ENCODE data around the gene RPGRIP1L.

The RPGRIP1L gene

GRCh38 chr16:53654946-53655345, 48.7 kb downstream of the RPGRIP1L start:
- DNase-seq (ENCODE audit: extremely low read depth, low read depth), result no peak
- TF ChIP-seq CTCF (IDR thresholded peaks at IDR 0.05; ENCODE audit: low read depth, low read length), result no peak

GRCh38 chr16:53651357-53651756, 52.3 kb downstream of the RPGRIP1L start:
- no peak for DNase-seq (ENCODE audit: extremely low read depth, low read depth)
- no peak for TF ChIP-seq CTCF (IDR thresholded peaks at IDR 0.05; ENCODE audit: low read depth, low read length)

GRCh38 chr16:53646506-53646905, 57.2 kb downstream of the RPGRIP1L start:
- DNase-seq (ENCODE audit: extremely low read depth, low read depth), result no peak
- TF ChIP-seq CTCF (IDR thresholded peaks at IDR 0.05; ENCODE audit: low read depth, low read length), result no peak

GRCh38 chr16:53643474-53643873, 60.2 kb downstream of the RPGRIP1L start:
- no peak for DNase-seq (ENCODE audit: extremely low read depth, low read depth)
- no peak for TF ChIP-seq CTCF (IDR thresholded peaks at IDR 0.05; ENCODE audit: low read depth, low read length)

GRCh38 chr16:53642094-53642493, 61.6 kb downstream of the RPGRIP1L start:
- DNase-seq (ENCODE audit: extremely low read depth, low read depth), result no peak
- no peak for TF ChIP-seq CTCF (IDR thresholded peaks at IDR 0.05; ENCODE audit: low read depth, low read length)

GRCh38 chr16:53636978-53637377, 66.7 kb downstream of the RPGRIP1L start:
- no peak for DNase-seq (ENCODE audit: extremely low read depth, low read depth)
- no peak for TF ChIP-seq CTCF (IDR thresholded peaks at IDR 0.05; ENCODE audit: low read depth, low read length)

GRCh38 chr16:53632526-53632925, 71.1 kb downstream of the RPGRIP1L start:
- no peak for DNase-seq (ENCODE audit: extremely low read depth, low read depth)

More at GRCh38 chr16:53632526-53632925, 71.1 kb downstream of the RPGRIP1L start:
- no peak for TF ChIP-seq CTCF (IDR thresholded peaks at IDR 0.05; ENCODE audit: low read depth, low read length)
